Mucosa of rectum (tissue), 2 donors: ENCODE data around the gene BCL2L14.

Source experiments
- H3K27ac ChIP-seq, 2 donors: one replicate each; pipeline ENCODE4 v1.7.0; 2013; ENCODE audit warnings: inconsistent platforms in 2 of 2, low read depth in 2 of 2, low read length in 2 of 2
- H3K27me3 ChIP-seq, 2 donors: one replicate each; pipeline ENCODE4 v1.7.0; 2013; ENCODE audit warnings: low read length in 2 of 2; ENCODE audit not compliant: control insufficient read depth in 2 of 2, insufficient read depth in 2 of 2
- H3K36me3 ChIP-seq, 2 donors: one replicate each; pipeline ENCODE4 v1.7.0; 2013; ENCODE audit warnings: low read length in 2 of 2; ENCODE audit not compliant: control insufficient read depth in 2 of 2, insufficient read depth in 2 of 2
- H3K4me1 ChIP-seq, 2 donors: one replicate each; pipeline ENCODE4 v1.7.0; 2013; ENCODE audit warnings: low read length in 2 of 2, mild to moderate bottlenecking in 1 of 2; ENCODE audit not compliant: control insufficient read depth in 2 of 2, insufficient read depth in 2 of 2
- H3K4me3 ChIP-seq, 2 donors: one replicate each; pipeline ENCODE4 v1.7.0; 2013; ENCODE audit warnings: low read length in 2 of 2
- H3K9ac ChIP-seq, 2 donors: one replicate each; pipeline ENCODE4 v1.7.0; 2013; ENCODE audit warnings: low read length in 2 of 2, low read depth in 1 of 2, mild to moderate bottlenecking in 1 of 2
- H3K9me3 ChIP-seq, 2 donors: one replicate each; pipeline ENCODE4 v1.7.0; 2013; ENCODE audit warnings: low read length in 2 of 2; ENCODE audit not compliant: control insufficient read depth in 2 of 2
- donor health status: healthy.
- donor health status: Normal muscosa, but diverticular disease.

Gene BCL2L14

GRCh38 chr12:12086362-12086761 lies 15.6 kb downstream of the BCL2L14 start:
- H3K9me3 ChIP-seq = no peaks in the 10 kb centered on the region
- H3K9ac ChIP-seq = no peak overlapping the region
- H3K4me3 ChIP-seq = no peak overlapping the region
- peaks cover 9 to 16% of the 10 kb centered on the region in 2 donors for H3K36me3 ChIP-seq
- H3K27me3 ChIP-seq = no peaks in the 10 kb centered on the region
- peak overlapping the region in 1 of 2 donors; percentile 46 for H3K27ac ChIP-seq
- H3K4me1 ChIP-seq = peaks cover 3 to 18% of the 10 kb centered on the region in 2 donors

GRCh38 chr12:12086973-12087692 lies 16.4 kb downstream of the BCL2L14 start:
- Histone ChIP-seq H3K9me3 (no peaks in the 10 kb centered on the region), H3K36me3 (peaks cover 9 to 19% of the 10 kb centered on the region in 2 donors), H3K4me1 (peaks cover 3 to 15% of the 10 kb centered on the region in 2 donors), H3K4me3 (no peak overlapping the region), H3K27ac (no peak overlapping the region), H3K9ac (no peak overlapping the region), H3K27me3 (no peaks in the 10 kb centered on the region)

- peaks cover 0 to 11% of the 10 kb centered on the region in 2 donors for H3K4me1 ChIP-seq
- no peak overlapping the region for H3K4me3 ChIP-seq
- H3K27ac ChIP-seq = no peak overlapping the region
- H3K36me3 ChIP-seq = peaks cover 9 to 19% of the 10 kb centered on the region in 2 donors
- no peaks in the 10 kb centered on the region for H3K9me3 ChIP-seq
- no peak overlapping the region for H3K9ac ChIP-seq
- H3K27me3 ChIP-seq = no peaks in the 10 kb centered on the region
Measured at GRCh38 chr12:12087693-12088034, 16.9 kb downstream of the BCL2L14 start.

GRCh38 chr12:12088147-12088546 lies 17.4 kb downstream of the BCL2L14 start:
- Histone ChIP-seq H3K27me3 (no peaks in the 10 kb centered on the region), H3K9me3 (no peaks in the 10 kb centered on the region), H3K27ac (no peak overlapping the region), H3K36me3 (peaks cover 9 to 19% of the 10 kb centered on the region in 2 donors), H3K4me3 (no peak overlapping the region), H3K4me1 (peaks cover 0 to 11% of the 10 kb centered on the region in 2 donors), H3K9ac (no peak overlapping the region)

GRCh38 chr12:12088761-12089160 lies 18.0 kb downstream of the BCL2L14 start:
- H3K4me3 ChIP-seq = no peak overlapping the region
- H3K9ac ChIP-seq = no peak overlapping the region
- no peaks in the 10 kb centered on the region for H3K27me3 ChIP-seq
- no peaks in the 10 kb centered on the region for H3K9me3 ChIP-seq
- H3K27ac ChIP-seq = no peak overlapping the region
- H3K4me1 ChIP-seq = peaks cover 0 to 11% of the 10 kb centered on the region in 2 donors
- H3K36me3 ChIP-seq = peaks cover 9 to 19% of the 10 kb centered on the region in 2 donors

GRCh38 chr12:12091071-12091470 lies 20.3 kb downstream of the BCL2L14 start:
- Histone ChIP-seq H3K27me3 (no peaks in the 10 kb centered on the region), H3K4me3 (no peak overlapping the region), H3K27ac (no peak overlapping the region), H3K36me3 (peaks cover 22 to 24% of the 10 kb centered on the region in 2 donors), H3K4me1 (peaks cover 0 to 2% of the 10 kb centered on the region in 2 donors), H3K9ac (no peak overlapping the region), H3K9me3 (no peaks in the 10 kb centered on the region)

GRCh38 chr12:12091977-12092663 lies 21.4 kb downstream of the BCL2L14 start:
- Histone ChIP-seq H3K36me3 (peaks cover 22 to 25% of the 10 kb centered on the region in 2 donors), H3K9ac (no peak overlapping the region), H3K27me3 (no peaks in the 10 kb centered on the region), H3K9me3 (no peaks in the 10 kb centered on the region), H3K4me3 (no peak overlapping the region), H3K4me1 (no peaks in the 10 kb centered on the region), H3K27ac (no peak overlapping the region)

- Histone ChIP-seq H3K9me3 (no peaks in the 10 kb centered on the region), H3K36me3 (peaks cover 29 to 35% of the 10 kb centered on the region in 2 donors), H3K27me3 (no peaks in the 10 kb centered on the region), H3K4me1 (no peaks in the 10 kb centered on the region), H3K4me3 (no peak overlapping the region), H3K9ac (no peak overlapping the region), H3K27ac (no peak overlapping the region)
Measured at GRCh38 chr12:12094481-12094880, 23.7 kb downstream of the BCL2L14 start.

GRCh38 chr12:12095021-12095420 lies 24.3 kb downstream of the BCL2L14 start:
- Histone ChIP-seq H3K27ac (no peak overlapping the region), H3K4me3 (no peak overlapping the region), H3K9ac (no peak overlapping the region), H3K27me3 (no peaks in the 10 kb centered on the region), H3K9me3 (no peaks in the 10 kb centered on the region), H3K36me3 (peaks cover 33 to 39% of the 10 kb centered on the region in 2 donors), H3K4me1 (no peaks in the 10 kb centered on the region)

- Histone ChIP-seq H3K27me3 (no peaks in the 10 kb centered on the region), H3K4me3 (no peak overlapping the region), H3K4me1 (no peaks in the 10 kb centered on the region), H3K9me3 (no peaks in the 10 kb centered on the region), H3K27ac (no peak overlapping the region), H3K36me3 (peaks cover 31 to 45% of the 10 kb centered on the region in 2 donors), H3K9ac (no peak overlapping the region)
Measured at GRCh38 chr12:12097891-12098690, 27.4 kb downstream of the BCL2L14 start.
